ENCODE results near the gene DPCD.

- no peak for TF ChIP-seq YY1 (IDR thresholded peaks at IDR 0.05; ENCODE audit: insufficient read depth, insufficient read length)
- no peak for TF ChIP-seq SUZ12 (IDR thresholded peaks at IDR 0.05; ENCODE audit: extremely low read depth, insufficient read depth, insufficient read length)
- no peak for TF ChIP-seq ZNF274 (IDR thresholded peaks at IDR 0.05; ENCODE audit: low read depth, low read length)
Observed at GRCh38 chr10:101552442-101552841, 35.7 kb upstream of the DPCD start.

Measured in NT2/D1 (cell line).